Ovary (tissue), 3 donors: ENCODE measurements around the gene KIF16B.

Experiments used
- CTCF ChIP-seq, 3 donors: fragments of 450-650 bp in 2 of 3; fragments of 200-600 bp in 1 of 3; IDR thresholded peaks; one replicate each; pipeline versions ENCODE4 v1.5.1 to v1.8.0; 2016 to 2022; ENCODE audit warnings: antibody characterized with exemption in 3 of 3, mild to moderate bottlenecking in 1 of 3
- POLR2A ChIP-seq: fragments of 450-650 bp; IDR thresholded peaks from one replicate; pipeline ENCODE4 v1.6.1; 2017; ENCODE audit warnings: antibody characterized with exemption, mild to moderate bottlenecking, moderate library complexity
- donor health status: DM: no; HTN: no; CAD: no.

GRCh38 chr20:16393297-16393696, 180.0 kb downstream of the KIF16B start:
- TF ChIP-seq CTCF (IDR thresholded peaks at IDR 0.05) (no peak), POLR2A (no peak)
